Stimulated activated CD4-positive, alpha-beta T cell treated with anti-CD3 and anti-CD28 coated beads, Interleukin-12 subunit alpha, Interleukin-12 subunit beta, amount 100 ng/mL, for 24 hours (primary cell): ENCODE results near the gene GEN1.

ENCODE experiments used
- DNase-seq, 2 experiments: peaks; one replicate each; pipeline ENCODE4 v3.0.0-alpha.2; 2020; ENCODE audit warnings: low read depth in 2 of 2

Gene GEN1

GRCh38 chr2:17795309-17795708, 41.4 kb downstream of the GEN1 start:
- DNase-seq = no peak

DNA sequence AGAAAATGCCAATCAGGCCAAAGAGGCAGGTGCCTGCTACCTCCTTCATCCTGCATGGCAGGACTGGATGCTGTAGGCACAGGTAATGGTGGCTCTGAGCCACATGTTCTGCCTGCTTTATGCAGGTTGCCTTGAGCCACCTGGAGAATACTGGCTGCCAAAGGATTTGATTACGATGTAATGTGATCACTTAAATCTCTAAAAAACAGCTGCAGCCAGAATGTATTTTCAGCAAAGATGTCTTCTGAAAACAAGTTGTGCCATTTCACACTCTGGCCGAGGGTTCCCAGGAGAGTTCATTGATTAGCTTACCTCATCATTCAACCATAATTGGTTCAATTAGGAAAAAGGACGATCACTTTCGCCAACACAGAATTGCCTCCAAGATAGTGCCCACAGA, 44.4 kb downstream of the GEN1 start:
- DNase-seq = no peak

DNA sequence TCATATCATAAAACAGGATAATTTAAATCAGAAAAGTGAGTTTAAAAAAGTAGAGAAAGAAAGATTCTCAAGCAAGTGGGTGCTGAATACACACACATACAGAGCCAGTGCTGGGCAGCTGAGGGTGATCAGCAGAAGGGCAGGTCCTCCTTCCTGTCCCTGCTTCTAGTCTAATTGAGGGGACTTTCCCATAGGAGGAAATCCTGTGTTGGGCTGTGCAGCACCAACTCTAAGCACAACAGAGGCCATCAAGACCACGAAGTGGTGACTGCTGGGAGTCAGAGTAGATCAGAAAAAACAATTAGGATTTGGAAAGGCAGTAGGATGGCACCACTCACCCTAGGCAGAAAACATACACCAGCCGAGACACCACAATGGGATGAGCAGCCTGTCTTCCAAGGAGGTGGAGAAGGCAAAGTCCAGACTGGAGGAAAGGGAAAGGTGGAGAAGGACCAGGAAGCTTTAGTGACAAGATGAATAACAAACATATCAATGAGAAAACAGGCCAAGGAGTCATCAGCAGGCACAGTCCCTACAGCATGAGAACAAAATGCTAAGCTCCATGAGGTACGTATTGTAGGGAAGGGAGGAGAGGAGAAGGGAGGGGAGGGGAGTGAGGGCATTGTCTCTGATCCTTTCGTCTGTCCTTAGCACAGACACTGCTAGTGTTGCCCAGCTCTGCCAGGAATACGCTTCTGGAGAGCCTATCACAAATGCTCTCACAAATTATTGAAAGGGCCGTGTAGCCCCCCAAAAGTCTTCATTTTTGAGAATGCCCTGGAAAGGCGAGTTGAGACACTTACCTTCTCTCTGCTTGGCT, 45.6 kb downstream of the GEN1 start:
- no peak for DNase-seq

DNA sequence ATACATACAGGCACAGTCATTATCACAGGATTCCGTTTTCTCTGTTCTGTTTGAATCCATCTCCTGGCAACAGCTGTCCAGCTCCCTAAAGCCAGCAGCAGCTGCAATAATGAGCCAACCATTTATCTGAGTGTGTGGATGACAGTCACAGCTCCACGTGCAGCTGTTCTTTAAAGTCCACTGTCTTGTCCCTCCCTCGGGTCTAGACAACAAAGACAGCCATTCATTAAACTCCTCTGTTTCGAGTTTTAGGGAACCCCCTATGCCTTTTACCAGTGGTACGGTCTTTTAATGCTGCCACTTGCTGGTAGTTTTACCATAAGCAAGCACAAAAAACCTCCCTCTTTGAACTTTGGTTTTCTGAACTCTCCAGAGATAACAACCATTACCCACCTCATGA, 46.3 kb downstream of the GEN1 start:
- DNase-seq = no peak

- no peak for DNase-seq
These were observed 46.9 kb downstream of the GEN1 start for GRCh38 chr2:17800693-17801458.

DNA sequence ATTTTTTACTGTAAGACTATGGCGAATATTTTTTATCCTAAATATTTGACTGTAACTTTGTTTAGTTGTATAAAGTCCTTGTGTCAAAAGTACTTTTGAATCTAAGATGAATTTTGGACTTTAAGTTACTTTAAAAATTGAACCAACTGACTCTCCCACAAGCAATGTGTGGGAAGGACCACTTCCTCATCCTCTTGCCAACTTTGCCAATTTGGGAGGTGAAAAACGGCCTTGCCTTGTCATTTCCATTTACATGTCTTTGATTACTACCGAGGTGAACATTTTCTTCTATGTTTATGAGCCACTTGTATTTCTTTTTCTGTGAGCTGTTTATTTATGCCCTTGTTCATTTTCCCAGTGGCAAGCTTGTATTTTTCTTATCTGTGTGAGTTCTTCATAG, 49.6 kb downstream of the GEN1 start:
- DNase-seq = no peak

DNA sequence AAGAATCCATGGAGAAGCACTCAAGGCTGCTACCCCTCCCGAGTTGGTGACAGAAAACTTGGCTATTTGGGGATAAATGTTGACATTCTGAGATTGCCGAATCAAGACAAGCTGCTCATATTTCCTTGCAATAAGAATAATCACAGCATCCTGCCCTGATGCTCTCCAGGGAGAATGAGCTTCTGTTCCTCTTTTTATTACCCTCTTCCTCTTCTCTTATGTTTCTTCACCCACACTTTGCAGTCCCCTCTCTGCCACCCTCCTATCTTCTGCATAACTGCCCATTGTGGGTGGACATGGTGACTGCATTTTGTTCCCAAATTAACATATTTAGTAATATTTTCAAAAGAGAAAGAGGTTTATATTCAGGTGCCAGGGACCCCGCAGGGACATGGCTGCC, 50.4 kb downstream of the GEN1 start:
- DNase-seq = no peak

DNA sequence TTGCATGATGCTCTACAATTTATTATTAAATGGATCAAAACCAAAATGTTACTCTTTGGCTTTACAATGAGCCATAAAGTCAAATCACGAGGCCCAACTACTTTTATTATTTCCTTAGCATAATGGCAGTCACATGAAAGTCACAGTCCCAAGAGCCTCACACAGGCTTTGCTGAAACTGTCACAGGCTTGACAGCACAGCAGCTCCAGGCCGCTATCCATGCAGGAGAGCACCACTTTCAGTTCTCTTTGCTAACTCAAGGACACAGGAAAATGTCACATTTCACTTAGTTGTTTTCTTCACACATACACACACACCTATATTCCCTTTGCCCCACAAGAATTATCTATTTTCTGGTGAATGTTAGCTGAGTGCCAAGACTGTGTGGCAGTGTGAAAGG, 51.2 kb downstream of the GEN1 start:
- no peak for DNase-seq

GRCh38 chr2:17805717-17806363, 51.9 kb downstream of the GEN1 start:
- DNase-seq = no peak

GRCh38 chr2:17813010-17813741, 59.2 kb downstream of the GEN1 start:
- DNase-seq = no peak

GRCh38 chr2:17813742-17814473, 60.0 kb downstream of the GEN1 start:
- no peak for DNase-seq

- no peak for DNase-seq
These were observed 60.7 kb downstream of the GEN1 start for GRCh38 chr2:17814601-17815000.

GRCh38 chr2:17815468-17816184, 61.7 kb downstream of the GEN1 start:
- no peak for DNase-seq

DNA sequence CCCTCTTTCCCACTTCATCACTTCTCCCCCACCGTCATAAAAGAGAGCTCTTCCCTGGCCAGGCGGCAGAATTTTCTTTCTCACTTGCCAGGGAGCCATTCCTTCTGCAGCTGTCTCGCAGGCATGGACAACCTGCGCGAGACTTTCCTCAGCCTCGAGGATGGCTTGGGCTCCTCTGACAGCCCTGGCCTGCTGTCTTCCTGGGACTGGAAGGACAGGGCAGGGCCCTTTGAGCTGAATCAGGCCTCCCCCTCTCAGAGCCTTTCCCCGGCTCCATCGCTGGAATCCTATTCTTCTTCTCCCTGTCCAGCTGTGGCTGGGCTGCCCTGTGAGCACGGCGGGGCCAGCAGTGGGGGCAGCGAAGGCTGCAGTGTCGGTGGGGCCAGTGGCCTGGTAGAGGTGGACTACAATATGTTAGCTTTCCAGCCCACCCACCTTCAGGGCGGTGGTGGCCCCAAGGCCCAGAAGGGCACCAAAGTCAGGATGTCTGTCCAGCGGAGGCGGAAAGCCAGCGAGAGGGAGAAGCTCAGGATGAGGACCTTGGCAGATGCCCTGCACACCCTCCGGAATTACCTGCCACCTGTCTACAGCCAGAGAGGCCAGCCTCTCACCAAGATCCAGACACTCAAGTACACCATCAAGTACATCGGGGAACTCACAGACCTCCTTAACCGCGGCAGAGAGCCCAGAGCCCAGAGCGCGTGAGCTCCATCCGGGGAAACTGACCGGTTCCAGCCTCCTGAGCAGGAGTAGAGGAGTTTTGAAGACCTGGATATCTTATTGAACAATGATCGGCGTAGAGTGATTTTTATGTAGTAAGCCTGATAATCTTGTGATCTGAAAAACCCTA, 62.7 kb downstream of the GEN1 start, which contains the start of gene MSGN1:
TSS of gene MSGN1 (plus strand) at position 65 of the 850 bp plus-strand sequence. CDS start at position 124, 59 bp downstream.
- no peak for DNase-seq

- DNase-seq = no peak
These were observed 64.4 kb downstream of the GEN1 start for GRCh38 chr2:17818235-17818815.

DNA sequence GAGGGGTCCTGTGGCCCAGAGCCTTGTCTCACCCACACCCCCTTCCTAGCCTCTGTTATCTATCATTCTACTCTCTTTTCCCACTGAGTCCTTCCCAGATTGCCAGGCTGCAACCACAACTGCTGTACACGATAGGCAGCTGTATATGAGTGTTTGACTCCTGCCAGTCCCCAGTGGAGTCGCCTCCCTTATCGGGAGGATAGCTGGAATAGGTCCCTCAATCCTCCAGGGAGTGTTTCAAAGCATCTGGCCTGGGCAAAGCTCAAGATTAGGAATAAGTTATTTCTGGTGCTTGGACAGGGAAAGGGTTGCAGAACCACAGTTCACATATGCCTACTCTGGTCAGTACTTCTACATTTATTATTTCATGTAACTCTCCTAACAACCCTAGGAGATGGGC, 67.1 kb downstream of the GEN1 start:
- no peak for DNase-seq

- no peak for DNase-seq
These were observed 67.9 kb downstream of the GEN1 start for GRCh38 chr2:17821535-17822444.
